H9 (cell line): Measurements from ENCODE around the gene DEPDC1B. TPM values are rescaled to one million over a fixed set of nuclear protein-coding genes. Genes with fewer than 3 reads are reported as not detected.

Experiments
- DNase-seq: peaks from one replicate; pipeline ENCODE4 v3.0.0-alpha.2; 2017
- H2AFZ ChIP-seq: one replicate; pipeline ENCODE4 v1.6.1; 2013; ENCODE audit warnings: mild to moderate bottlenecking, low read length, control low read depth, moderate library complexity
- H2AK5ac ChIP-seq: 2 replicates; pipeline ENCODE4 v1.6.1; 2013; ENCODE audit warnings: low read length, control low read depth, mixed read lengths; ENCODE audit not compliant: insufficient read length
- H2BK120ac ChIP-seq: one replicate; pipeline ENCODE4 v1.6.1; 2013; ENCODE audit warnings: low read depth, mild to moderate bottlenecking, low read length, control low read depth, inconsistent platforms; ENCODE audit not compliant: poor library complexity, severe bottlenecking
- H2BK12ac ChIP-seq: 2 replicates; pipeline ENCODE4 v1.6.1; 2013; ENCODE audit warnings: low read length, control low read depth, mixed read lengths, low read depth; ENCODE audit not compliant: insufficient read length
- H2BK15ac ChIP-seq: 2 replicates; pipeline ENCODE4 v1.6.1; 2013; ENCODE audit warnings: low read depth, low read length, control low read depth
- H2BK20ac ChIP-seq: one replicate; pipeline ENCODE4 v1.6.1; 2013; ENCODE audit warnings: low read depth, mild to moderate bottlenecking, low read length, control low read depth, inconsistent platforms; ENCODE audit not compliant: poor library complexity, severe bottlenecking
- H2BK5ac ChIP-seq: 2 replicates; pipeline ENCODE4 v1.6.1; 2013; ENCODE audit warnings: low read length, control low read depth, mixed read lengths; ENCODE audit not compliant: insufficient read length
- H3K14ac ChIP-seq: 2 replicates; pipeline ENCODE4 v1.6.1; 2013; ENCODE audit warnings: low read length, control low read depth; ENCODE audit not compliant: insufficient read depth
- H3K18ac ChIP-seq: 2 replicates; pipeline ENCODE4 v1.6.1; 2013; ENCODE audit warnings: low read depth, mild to moderate bottlenecking, mixed read lengths, low read length, control low read depth; ENCODE audit not compliant: insufficient read length
- H3K23ac ChIP-seq: 2 replicates; pipeline ENCODE4 v1.6.1; 2013; ENCODE audit warnings: low read length, control low read depth, mixed read lengths, low read depth; ENCODE audit not compliant: insufficient read length
- H3K23me2 ChIP-seq: 2 replicates; pipeline ENCODE4 v1.6.1; 2013; ENCODE audit warnings: low read depth, mild to moderate bottlenecking, mixed read lengths, low read length, control low read depth; ENCODE audit not compliant: insufficient read length, poor library complexity, severe bottlenecking
- H3K27ac ChIP-seq: 2 replicates; pipeline ENCODE4 v1.5.1; 2013; ENCODE audit warnings: low read length, control low read depth, mixed read lengths, low read depth; ENCODE audit not compliant: insufficient read length
- H3K27me3 ChIP-seq: 2 replicates; pipeline ENCODE4 v1.6.1; 2013; ENCODE audit warnings: low read length, control low read depth, inconsistent platforms; ENCODE audit not compliant: insufficient read depth
- H3K4ac ChIP-seq: 2 replicates; pipeline ENCODE4 v1.6.1; 2013; ENCODE audit warnings: low read depth, mild to moderate bottlenecking, control low read depth, inconsistent platforms, low read length, moderate library complexity
- H3K4me1 ChIP-seq: 2 replicates; pipeline ENCODE4 v1.6.1; 2013; ENCODE audit warnings: low read length, control low read depth, inconsistent platforms; ENCODE audit not compliant: insufficient read depth
- H3K4me2 ChIP-seq: 2 replicates; pipeline ENCODE4 v1.6.1; 2013; ENCODE audit warnings: low read length, control low read depth, mixed read lengths; ENCODE audit not compliant: insufficient read length, insufficient read depth
- H3K56ac ChIP-seq: 2 replicates; pipeline ENCODE4 v1.6.1; 2013; ENCODE audit warnings: low read depth, mild to moderate bottlenecking, mixed read lengths, low read length, control low read depth; ENCODE audit not compliant: insufficient read length
- H3K79me1 ChIP-seq: 2 replicates; pipeline ENCODE4 v1.6.1; 2013; ENCODE audit warnings: low read depth, mild to moderate bottlenecking, moderate library complexity, low read length, control low read depth, inconsistent platforms; ENCODE audit not compliant: insufficient read depth, poor library complexity, severe bottlenecking
- H3K79me2 ChIP-seq: 2 replicates; pipeline ENCODE4 v1.6.1; 2013; ENCODE audit warnings: low read length, control low read depth, inconsistent platforms; ENCODE audit not compliant: insufficient read depth
- H3K9ac ChIP-seq: 2 replicates; pipeline ENCODE4 v1.6.1; 2013; ENCODE audit warnings: low read length, control low read depth, mixed read lengths; ENCODE audit not compliant: insufficient read length; ENCODE audit errors: extremely low read depth
- H3K9me3 ChIP-seq: one replicate; pipeline ENCODE4 v1.6.1; 2013; ENCODE audit warnings: low read depth, low read length, inconsistent platforms; ENCODE audit not compliant: control insufficient read depth
- H3T11ph ChIP-seq: one replicate; pipeline ENCODE4 v1.6.1; 2013; ENCODE audit warnings: mild to moderate bottlenecking, low read length, control low read depth, inconsistent platforms
- H4K20me1 ChIP-seq: one replicate; pipeline ENCODE4 v1.6.1; 2013; ENCODE audit not compliant: control insufficient read depth, insufficient read length, insufficient read depth
- H4K5ac ChIP-seq: 2 replicates; pipeline ENCODE4 v1.6.1; 2013; ENCODE audit warnings: low read depth, mild to moderate bottlenecking, mixed read lengths, low read length, control low read depth; ENCODE audit not compliant: insufficient read length
- H4K8ac ChIP-seq: replicated peaks from 2 replicates; pipeline ENCODE4 v1.6.1; 2013; ENCODE audit warnings: low read length, control low read depth, mixed read lengths, low read depth; ENCODE audit not compliant: insufficient read length
- H4K91ac ChIP-seq: 2 replicates; pipeline ENCODE4 v1.6.1; 2013; ENCODE audit warnings: low read depth, mild to moderate bottlenecking, moderate library complexity, mixed read lengths, low read length, control low read depth; ENCODE audit not compliant: insufficient read length
- H3K27ac Mint-ChIP-seq, 3 experiments: 2 replicates in 2 of 3; 3 replicates in 1 of 3; pipeline ENCODE4 v1.8.0; 2020 to 2021; ENCODE audit warnings: mixed read lengths in 3 of 3, mild to moderate bottlenecking in 1 of 3, moderate library complexity in 1 of 3
- H3K27me3 Mint-ChIP-seq: 2 replicates; pipeline ENCODE4 v1.8.0; 2021; ENCODE audit warnings: low read depth, mild to moderate bottlenecking, moderate library complexity, mixed read lengths
- H3K36me3 Mint-ChIP-seq, 3 experiments: 2 replicates in 2 of 3; 3 replicates in 1 of 3; pipeline ENCODE4 v1.8.0; 2020 to 2021; ENCODE audit warnings: low read depth in 3 of 3, mixed read lengths in 3 of 3; ENCODE audit not compliant: insufficient read depth in 1 of 3
- H3K4me1 Mint-ChIP-seq, 2 experiments: 2 replicates each; pipeline ENCODE4 v1.8.0; 2020; ENCODE audit warnings: mixed read lengths in 2 of 2
- H3K4me3 Mint-ChIP-seq, 2 experiments: 2 replicates in 1 of 2; 3 replicates in 1 of 2; pipeline ENCODE4 v1.8.0; 2020 to 2021; ENCODE audit warnings: mild to moderate bottlenecking in 2 of 2, mixed read lengths in 2 of 2, moderate library complexity in 1 of 2
- H3K9me3 Mint-ChIP-seq, 2 experiments: 2 replicates in 1 of 2; 3 replicates in 1 of 2; pipeline ENCODE4 v1.8.0; 2020; ENCODE audit warnings: mild to moderate bottlenecking in 2 of 2, mixed read lengths in 2 of 2, moderate library complexity in 1 of 2
- WGBS: extraction: QIAGEN DNeasy Blood & Tissue Kit; methylation state at CpG from one replicate; pipeline ENCODE4 v1.1.7; 2013; ENCODE audit warnings: missing lambda C conversion rate, low lambda C conversion rate, mixed read lengths; ENCODE audit not compliant: insufficient read length; ENCODE audit errors: extremely low coverage; 5-methylcytosine and 5-hydroxymethylcytosine counted together
- total RNA-seq: library from RNA; stranded (reverse); gene quantifications from 2 replicates; pipeline ENCODE4 v1.2.1, GENCODE V29; 2021
- TF ChIP-seq, protein P1 (sequence below): fragments of 200-600 bp; sonication (generic); conservative IDR thresholded peaks from 3 replicates; pipeline ENCODE4 v1.8.0; 2021; ENCODE audit warnings: antibody characterized with exemption, mild to moderate bottlenecking

Gene DEPDC1B
- total RNA-seq, 1 experiment from 2014 or later = 49.0 TPM

DNA sequence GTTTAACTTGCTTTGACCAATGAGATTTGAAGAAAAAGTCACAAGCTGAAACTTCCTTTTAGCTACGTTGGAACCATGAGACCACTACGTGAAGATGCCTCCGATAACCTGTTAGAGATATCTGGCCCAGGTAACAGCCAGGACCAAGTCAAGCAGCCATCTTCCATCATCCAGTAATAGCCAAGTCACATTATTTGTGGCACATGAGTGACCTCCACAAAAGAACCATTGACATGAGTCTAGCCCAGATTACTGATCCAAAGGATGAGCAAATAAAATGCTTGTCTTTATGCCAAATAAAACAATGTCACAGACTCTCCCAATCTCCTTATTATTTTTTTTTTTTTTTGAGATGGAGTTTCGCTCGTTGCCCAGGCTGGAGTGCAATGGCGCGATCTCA lies 1.6 kb downstream of the DEPDC1B start:
- no peak for DNase-seq
- H3K27ac Mint-ChIP-seq = peak overlapping the region in 1 of 3 experiments; percentile 40; a peak in 1 of 7 replicates

More for the DNA sequence above, 1.6 kb downstream of the DEPDC1B start:
- no CpG with 5 or more reads among the region's 7 CpGs for WGBS
- peak overlapping the region; percentile 82 for H3K4me2 ChIP-seq
- H3K4me1 ChIP-seq = peaks cover 4% of the 10 kb centered on the region; the same call in 1 of the 2 replicates
- Mint-ChIP-seq H3K9me3 (peaks cover 6 to 7% of the 10 kb centered on the region in 2 experiments; a peak in 4 of 5 replicates), H3K4me3 (peak overlapping the region; percentile 81 to 91), H3K27me3 (peaks cover 2% of the 10 kb centered on the region), H3K36me3 (peaks cover 14 to 21% (median 21%) of the 10 kb centered on the region in 3 experiments), H3K4me1 (peaks cover 20 to 28% of the 10 kb centered on the region in 2 experiments)
- H4K20me1 ChIP-seq = no peaks in the 10 kb centered on the region
- no peak overlapping the region for H2BK120ac ChIP-seq
- no peak overlapping the region for H3K4ac ChIP-seq
- H2BK20ac ChIP-seq = no peak overlapping the region
- no peak overlapping the region for H3K9ac ChIP-seq
- no peaks in the 10 kb centered on the region for H3K27me3 ChIP-seq
- H2AK5ac ChIP-seq = no peak overlapping the region
- H2BK5ac ChIP-seq = no peak overlapping the region
- no peak overlapping the region for H3K56ac ChIP-seq
- peaks cover 3% of the 10 kb centered on the region for H3K79me1 ChIP-seq
- peaks cover 7% of the 10 kb centered on the region for H3K23me2 ChIP-seq
- no peak overlapping the region for H4K91ac ChIP-seq
- no peak overlapping the region for H4K8ac ChIP-seq
- no peak overlapping the region for H4K5ac ChIP-seq
- H3K27ac ChIP-seq = no peak overlapping the region
- no peak overlapping the region for H2BK12ac ChIP-seq
- peaks cover 21% of the 10 kb centered on the region for H3K79me2 ChIP-seq
- H3T11ph ChIP-seq = no peak overlapping the region
- H3K23ac ChIP-seq = no peak overlapping the region
- no peak overlapping the region for H3K14ac ChIP-seq
- H3K18ac ChIP-seq = no peak overlapping the region
- H3K9me3 ChIP-seq = no peaks in the 10 kb centered on the region
- H2AFZ ChIP-seq = no peak overlapping the region
- no peak overlapping the region for H2BK15ac ChIP-seq
- TF ChIP-seq, protein P1, sequence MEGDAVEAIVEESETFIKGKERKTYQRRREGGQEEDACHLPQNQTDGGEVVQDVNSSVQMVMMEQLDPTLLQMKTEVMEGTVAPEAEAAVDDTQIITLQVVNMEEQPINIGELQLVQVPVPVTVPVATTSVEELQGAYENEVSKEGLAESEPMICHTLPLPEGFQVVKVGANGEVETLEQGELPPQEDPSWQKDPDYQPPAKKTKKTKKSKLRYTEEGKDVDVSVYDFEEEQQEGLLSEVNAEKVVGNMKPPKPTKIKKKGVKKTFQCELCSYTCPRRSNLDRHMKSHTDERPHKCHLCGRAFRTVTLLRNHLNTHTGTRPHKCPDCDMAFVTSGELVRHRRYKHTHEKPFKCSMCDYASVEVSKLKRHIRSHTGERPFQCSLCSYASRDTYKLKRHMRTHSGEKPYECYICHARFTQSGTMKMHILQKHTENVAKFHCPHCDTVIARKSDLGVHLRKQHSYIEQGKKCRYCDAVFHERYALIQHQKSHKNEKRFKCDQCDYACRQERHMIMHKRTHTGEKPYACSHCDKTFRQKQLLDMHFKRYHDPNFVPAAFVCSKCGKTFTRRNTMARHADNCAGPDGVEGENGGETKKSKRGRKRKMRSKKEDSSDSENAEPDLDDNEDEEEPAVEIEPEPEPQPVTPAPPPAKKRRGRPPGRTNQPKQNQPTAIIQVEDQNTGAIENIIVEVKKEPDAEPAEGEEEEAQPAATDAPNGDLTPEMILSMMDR = no peak
